Stimulated activated CD8-positive, alpha-beta memory T cell treated with anti-CD3 and anti-CD28 coated beads, Interleukin-12 subunit alpha, Interleukin-12 subunit beta, amount 100 ng/mL, for 1 hour (primary cell): ENCODE data around the gene AEBP1.
A peak's percentile ranks its signal among the peaks of the same experiment; 100 is the strongest.

ENCODE experiments used
- DNase-seq: peaks from one replicate; pipeline ENCODE4 v3.0.0-alpha.2; 2020; ENCODE audit warnings: low read depth

Gene AEBP1

DNA sequence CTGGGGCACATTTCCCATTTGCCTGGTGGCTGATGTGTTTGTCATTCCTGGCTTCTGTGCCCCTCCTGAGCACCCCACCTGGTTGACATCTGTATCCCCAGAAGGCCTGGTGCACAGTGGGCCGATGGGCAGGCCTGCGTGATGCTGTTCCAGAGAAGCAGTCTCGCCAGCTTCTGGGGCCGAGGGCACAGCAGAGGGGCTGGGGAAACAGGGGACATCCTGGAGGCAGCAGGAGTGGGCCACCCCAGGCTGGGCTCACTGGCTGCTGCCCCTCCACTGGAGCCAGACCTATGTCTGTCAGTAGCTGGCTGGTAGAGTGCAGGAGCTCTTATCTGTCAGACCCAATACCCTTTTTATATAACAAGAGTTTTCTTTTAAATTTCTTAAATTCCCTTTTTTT is 37.9 kb downstream of the AEBP1 start:
- DNase-seq, result no peak

DNA sequence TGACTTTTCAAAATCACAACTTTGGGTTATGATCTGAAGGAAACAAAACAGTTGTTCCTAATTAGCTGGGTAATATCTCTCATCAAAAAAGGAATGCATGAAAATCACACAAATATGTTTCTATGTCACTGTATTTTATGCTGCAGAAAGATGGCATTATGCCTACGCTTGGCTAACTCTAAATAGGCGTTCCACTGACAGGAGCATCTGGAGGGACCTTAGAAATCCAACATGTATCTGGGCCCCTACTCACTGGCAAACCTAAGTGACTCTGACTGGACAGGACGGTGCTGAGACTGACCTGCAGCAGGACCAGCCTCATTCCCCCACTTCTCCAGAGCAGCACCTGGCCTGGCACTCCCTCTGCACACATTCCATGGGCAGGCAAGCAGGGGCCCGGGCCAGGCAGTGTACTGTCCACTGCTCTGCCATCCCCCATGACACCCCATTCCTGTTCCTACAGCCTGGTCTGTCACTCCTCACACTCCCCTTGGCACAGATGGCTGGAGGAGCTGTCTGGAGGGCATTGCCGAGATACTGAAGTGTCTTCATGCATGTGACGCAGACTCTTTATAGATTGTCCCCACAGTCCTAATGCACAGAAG is 39.6 kb downstream of the AEBP1 start:
- no peak for DNase-seq

DNA sequence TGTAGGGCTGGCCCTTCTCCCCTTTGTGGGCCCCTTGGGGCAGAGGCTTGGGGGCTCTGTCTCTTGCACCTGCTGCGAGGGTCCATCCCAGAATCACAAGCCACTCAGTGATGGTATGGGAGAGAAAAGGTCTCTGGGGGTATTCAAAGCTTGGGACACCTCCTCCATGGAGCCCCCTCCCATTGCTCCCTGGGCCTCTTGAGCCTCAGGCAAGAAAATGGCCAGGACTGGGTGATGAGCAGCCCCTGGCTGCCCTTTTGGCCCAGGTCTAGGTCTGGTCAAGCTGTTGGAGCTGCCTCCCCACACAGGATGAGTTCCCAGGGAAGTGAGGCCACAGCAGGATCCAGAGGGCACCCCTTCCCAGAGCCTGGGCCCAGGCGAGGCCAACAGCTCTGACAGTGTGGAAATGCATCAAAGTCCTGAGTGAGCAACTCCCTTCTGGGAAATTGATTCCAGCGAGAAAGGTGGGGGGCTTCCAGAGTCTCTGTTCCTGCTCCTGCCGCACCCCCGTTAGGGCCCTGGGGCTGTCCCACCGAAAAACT is 40.4 kb downstream of the AEBP1 start:
- DNase-seq, result no peak

DNA sequence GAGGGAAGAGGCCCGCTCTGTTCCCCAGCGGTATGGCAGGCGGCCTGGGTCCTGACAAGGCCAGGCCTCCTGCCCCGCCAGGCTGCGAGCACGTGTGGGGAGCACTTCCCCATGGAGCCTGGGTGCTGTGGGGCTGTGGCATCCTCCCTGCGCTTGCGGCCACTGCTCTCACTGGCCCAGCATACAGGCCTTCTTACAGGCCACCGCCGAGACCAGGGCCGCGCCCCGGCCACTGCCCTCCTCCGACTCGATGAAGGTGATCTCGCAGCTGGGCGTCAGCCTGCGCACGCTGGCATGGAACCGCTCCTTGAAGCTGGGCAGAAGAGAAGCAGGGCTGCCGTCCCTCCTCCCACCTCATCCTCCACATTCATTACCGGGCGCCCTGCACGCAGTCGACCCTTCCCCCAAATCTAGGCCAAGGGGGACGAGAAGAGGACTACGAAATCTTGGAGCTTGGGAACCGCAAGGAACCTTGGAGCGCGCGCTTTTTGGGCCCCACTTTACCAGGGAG is 40.9 kb downstream of the AEBP1 start:
- no peak for DNase-seq

DNA sequence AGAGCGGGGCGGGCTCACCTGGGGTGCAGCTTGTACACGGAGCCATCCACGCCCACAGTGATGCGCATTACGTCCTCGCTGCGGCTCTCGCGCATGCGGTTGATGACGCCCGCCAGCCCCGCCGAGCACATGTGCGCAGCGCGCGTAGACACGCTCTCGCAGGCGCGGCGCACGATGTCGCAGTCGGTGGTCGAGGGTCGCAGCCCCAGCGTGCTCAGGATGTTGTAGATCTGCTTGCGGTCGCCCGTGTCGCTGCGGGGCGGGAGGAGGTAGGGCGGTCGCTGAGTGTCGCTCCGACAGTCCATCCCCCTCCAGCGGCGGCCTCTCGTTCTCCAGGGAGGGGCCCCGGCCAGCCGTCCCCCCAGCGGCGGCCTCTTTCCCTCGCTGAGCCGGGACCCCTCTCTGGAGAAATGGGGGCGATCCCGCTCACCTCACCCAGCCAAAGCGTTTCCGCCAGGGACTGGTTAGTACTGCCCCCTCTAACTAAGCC is 41.4 kb downstream of the AEBP1 start:
- DNase-seq, result peak; percentile 27

DNA sequence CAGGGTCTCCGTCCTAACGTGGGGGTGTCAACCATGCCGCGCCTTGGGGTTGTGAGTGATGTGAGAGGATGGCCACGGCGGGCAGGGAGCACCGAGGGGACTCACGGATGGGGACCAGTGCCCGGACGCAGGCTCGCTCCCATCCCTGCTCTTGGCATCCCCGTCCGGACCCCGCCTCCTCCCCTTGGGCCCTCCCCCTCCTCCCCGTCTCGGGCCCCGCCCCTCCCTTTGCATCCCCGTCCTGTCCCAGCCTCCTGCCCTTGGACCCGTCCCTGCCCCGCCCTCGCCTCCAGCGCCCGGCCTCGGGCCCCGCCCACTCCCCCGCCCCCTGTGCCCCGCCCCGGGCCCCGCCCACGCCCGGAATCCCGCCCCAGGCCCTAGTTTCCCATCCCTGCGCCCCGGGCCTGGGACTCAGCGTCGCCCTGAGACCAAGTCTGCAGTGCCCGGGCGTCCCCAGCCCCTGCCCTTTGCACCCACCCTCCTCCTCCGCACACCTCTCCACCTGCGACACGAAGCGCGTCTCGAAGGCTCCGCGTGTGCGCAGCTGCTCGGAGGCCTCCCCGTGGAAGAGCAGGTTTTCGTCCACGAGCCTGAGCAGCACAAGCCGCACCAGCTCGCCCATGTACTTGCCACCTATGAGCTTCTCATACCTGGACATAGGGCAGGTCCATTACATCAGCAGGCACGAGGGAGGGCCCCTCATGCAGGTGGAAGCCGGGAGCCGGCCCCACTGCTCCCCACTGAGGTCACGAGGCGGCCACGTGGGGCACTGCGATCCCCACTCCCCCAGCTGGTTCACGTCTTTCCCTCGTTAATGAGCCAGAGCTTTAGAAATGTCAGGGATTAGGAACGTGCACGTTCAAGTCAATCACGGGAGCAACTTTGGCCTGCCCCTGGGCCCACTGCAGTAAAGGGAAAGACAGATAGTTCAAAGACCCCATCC is 42.1 kb downstream of the AEBP1 start:
- peak; percentile 13 for DNase-seq

DNA sequence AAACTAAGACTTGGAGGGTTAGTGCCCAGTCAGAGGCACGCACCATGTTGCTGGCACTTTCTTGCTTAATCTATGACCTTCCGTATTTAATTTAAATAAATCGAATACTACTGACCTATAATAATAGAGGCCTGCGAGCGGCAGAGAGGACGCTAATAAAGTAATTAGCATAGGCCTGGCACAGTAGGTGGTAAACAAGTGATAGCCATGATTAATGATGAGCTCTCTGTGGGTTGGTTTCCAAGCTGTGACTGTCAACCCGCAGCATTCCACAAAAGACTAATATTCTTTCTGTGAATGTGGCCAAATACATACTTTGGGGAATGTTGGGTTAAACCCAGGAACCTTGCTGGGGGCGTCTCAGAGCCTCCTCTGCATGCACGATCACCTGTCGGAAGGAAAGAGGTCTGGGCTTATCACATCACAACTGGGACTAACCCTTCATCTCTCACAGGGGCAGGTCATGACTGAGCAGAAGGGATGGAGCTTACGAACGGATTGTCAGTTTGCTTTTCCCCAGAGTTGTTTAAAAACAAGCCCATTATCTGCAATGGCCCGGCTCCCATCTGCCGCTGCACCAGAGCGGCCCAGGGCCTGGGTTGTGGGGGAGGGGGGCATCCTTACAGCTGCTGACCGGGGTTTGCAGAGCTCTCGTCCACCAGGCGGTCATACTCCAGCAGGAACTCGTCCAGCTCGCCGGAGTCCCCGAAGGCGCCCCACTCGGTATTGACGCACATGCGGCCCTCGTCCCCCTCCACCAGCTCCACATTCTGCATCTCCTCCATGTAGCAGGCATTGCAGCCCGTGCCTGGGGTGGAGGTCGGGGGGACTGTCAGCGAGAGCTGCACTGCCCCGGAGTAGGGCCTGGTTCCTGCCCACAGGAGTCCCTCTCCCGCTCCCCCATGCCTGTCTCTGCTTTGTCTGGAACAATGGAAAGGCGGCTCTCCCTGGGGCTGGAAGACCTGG is 43.2 kb downstream of the AEBP1 start:
- DNase-seq, result no peak

DNA sequence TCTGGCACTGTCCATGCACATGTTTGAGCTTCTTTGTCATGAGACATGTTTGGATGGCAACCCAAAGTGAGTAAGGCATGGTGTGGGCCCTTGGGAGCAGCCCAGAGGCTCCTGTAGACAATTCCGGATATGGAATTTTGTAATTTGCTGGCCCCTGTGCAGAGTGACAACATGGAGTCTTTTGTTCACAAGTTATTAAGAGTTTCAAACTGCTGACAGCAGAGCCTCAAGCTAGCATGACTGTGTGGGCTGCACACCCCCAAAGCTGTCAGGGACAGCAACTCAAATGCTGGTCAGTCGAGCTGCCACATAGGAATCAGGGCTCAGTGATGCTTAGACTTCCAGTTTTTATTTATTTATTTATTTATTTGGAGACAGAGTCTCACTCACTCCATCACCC is 44.0 kb downstream of the AEBP1 start:
- DNase-seq, result no peak

DNA sequence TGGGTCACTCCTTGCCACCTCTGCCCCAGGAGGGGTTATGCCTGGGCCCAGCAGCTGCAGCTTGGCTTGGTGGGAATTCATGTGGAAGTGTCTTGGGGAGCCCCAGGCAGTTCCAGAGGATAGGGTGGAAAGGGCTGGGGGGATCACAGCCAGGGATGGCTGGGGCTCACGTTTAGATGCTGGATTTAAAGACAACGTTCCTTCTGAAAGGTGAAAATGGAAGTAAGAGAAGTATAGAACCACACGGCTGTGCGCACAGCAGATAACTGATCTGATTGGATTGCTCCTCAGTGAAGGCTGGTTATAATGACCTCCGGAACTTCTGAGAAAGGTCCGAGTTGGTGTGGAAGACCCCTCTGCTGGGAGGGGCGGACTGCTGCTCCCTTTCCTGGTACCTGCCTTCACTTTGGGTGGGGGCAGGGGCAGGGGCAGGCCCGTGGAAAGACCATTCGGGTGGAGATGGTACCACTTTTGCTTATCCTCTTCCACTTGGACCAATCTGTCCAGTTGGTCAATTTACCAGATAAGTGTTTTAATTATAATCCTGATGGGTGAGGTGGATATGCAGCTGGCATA is 44.9 kb downstream of the AEBP1 start:
- no peak for DNase-seq

DNA sequence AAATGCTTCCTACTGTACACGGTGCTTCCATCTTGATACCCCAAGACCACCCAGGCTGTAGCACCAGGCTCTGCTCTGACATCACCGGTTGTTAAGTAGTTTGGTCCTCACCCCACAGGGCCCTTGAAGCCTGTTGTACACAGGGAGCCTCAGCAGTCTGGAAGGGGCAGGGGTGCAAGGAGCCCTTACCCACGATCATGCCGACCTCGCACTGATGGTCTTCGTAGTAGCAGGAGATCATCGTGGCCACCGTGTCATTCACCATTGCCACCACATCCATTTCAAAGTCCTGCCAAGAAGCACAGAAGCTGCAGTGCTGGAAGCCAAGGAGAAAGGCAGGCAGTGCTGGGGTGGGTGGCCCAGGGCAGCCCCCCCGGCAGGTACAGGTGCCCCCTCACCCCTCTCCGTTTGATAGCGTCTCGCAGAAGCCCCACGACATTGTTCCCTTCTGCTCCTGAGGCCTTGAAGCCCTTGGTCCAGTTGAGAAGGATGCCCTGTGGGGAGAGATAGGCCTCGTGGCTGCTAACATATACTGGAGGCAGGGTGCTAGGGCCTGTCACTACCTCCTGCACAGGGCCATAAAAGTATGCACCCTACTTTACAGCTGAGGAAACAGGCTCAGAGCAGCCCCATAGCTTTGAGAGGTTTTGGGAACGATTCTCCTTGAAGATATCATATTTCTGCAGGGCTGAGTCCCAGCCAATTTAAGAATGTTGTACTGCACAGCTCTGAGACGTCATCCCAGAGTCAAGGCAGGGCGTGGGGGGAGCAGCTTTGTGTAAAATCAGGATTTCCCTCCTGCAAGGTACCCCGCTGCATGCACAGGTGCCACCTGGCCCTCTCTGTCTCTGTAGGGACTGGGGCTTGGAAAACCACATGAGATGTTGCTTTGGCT is 45.7 kb downstream of the AEBP1 start:
- no peak for DNase-seq

DNA sequence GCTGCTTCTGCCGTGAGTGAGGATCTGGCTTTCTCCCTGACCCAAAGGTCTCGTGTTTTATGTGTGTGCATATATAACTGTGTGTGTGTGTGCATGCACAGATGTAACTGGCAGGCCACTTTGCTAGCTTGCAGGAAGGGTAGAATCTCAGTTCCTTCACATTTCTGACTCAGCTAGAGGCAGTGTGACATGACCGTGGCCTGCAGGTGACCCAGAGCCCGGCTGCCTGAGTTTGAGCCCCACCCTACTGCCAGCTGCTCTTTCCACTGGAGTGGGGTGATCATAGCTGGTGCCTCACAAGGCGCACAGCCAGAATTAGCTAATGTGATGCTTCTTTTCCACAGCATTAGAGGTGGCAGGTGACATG is 46.3 kb downstream of the AEBP1 start:
- DNase-seq, result no peak

DNA sequence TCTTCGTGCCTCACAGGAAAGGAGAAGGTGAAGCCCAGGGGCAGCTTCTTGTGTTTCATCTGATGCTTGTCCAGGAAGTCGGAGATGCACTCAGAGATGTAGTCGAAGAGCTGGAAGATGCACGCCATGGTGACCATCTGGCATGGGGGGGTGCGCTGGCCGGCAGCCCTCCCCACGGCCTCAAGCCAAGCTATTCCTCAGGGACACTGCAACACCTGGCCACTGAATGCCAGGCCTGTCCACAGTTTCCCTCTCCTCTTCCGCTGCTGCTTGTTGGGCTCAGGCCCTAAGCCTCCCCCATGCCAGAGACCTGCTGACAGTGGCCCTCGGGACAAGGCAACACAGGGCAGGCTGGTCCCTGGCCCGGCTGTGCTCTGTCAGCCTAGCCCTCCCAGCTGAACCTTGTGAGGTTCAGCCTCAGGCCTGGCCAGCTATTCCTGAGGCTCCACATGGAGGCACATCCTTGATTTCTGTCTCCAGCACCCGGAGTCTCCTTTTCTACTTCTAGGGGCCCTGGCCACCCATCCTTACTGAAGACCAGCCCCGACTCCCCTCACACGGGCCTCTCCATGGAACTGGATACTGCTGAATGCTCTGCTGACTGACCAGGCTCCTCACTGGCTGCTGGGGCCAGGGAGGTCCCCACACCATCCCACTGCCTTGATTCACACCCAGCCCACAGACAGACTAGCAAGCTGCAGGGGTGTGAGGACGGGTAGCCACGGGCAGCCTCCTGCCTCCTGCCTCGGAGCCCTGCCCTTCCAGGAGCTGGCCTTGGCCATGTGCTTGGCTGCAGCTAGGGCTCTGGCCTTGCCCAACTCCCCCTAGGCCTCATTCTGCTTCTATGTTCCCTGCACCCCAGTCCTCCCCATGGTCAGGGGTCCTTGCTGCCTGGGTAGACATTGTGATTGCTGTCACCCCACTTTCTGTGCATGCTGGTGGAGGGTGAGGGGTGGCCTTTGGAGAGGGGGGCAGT is 47.1 kb downstream of the AEBP1 start:
- no peak for DNase-seq

DNA sequence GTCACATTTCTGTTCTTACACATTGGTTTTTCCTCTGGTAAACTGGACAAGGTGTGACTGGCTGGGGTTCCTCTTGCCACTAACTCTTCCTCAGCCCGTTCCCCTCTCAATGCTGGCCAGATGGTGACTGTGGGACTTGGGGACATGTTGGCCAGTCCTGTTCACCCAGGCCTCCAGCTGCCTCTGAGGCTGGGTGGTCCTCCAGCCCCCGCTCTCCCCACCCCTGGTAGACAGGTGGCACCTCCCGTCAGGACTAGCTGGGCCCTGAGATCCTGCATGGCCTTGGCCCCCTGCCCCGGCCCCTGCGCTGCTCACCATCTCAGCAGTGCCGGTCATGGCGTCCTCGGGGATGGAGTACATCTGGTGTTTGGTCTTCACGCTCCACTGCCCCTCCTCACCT is 47.8 kb downstream of the AEBP1 start:
- no peak for DNase-seq

DNA sequence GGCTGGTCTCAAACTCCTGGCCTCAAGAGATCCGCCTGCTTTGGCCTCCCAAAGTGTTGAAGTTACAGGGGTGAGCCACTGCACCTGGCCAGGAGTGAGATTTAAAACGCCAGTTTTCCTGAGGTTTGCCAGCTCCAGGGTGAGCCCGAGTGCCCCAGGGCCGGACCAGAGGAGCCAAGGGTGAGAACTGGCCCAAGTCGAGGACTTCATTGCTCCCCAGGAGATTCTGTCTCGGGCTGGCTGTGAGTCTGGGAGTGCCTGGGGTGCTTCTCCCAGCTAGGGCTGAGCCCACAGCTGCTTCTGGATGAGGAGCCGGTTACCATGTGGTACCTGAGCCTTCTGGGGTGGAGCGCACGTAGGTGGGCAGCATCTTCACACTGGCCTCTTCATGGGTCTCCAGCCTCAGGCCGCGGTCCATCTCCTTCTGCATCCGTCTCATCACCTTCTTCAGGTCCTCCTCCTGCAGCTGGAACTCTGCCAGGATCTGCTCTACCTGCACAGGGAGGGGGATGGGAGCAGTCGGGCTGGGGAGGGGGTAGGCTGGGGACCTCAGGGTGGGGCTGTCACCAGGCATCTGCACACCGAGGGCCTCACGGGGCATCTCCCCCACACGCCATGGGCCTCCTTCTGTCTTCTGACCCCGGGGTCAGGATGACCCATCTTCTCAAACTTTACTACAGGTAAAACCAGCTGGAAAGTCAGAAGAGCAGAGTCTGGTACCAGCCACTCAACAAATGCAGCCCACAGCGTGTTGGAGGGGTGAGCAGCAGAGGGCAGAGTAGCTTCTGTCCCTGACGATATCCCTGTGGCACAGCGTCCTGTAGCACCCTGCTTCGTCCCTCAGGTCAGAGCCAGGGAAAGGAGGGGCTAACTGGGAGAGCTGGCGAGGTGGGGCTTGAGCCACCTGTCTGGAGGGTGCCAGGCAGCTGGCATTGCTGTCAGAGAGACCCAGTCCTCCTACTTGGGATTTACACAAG is 49.1 kb downstream of the AEBP1 start:
- no peak for DNase-seq

DNA sequence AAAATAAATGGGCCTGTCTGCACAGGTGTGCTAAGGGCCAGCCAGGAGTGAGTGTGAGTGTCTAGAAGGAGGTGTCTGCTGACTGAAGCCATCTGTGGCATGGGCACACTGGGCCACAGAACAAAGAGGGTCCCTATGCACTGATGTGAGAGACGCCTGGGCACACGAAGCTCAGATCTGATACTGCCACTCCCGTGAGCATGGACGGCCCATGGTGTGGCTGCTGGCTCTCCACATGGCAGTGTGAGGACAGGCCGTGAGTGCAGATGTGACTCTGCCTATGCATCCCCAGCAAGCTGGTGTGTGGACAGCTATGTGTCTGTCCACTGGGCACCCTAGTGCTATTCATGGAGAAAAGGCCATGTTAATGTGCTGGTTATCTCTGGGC is 49.8 kb downstream of the AEBP1 start:
- no peak for DNase-seq

DNA sequence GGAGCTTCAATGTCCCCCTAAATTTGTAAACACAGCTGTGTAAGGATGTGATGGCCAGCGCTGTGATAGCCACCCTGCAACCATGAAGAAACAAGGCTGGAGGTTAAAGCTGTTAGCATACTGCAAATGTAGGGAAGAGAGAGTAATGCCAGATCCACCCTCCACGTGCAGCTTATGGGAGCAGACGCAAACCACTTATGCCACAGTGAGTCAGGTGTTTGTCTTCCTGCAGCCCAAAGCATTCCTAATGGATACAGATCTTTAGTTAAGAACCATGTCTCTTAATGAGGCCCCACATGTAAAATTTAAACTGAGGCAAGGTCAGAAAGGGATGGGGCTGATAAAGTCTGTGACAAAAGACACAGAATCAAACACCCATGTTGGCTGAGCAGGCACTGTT is 50.6 kb downstream of the AEBP1 start:
- DNase-seq, result no peak

DNA sequence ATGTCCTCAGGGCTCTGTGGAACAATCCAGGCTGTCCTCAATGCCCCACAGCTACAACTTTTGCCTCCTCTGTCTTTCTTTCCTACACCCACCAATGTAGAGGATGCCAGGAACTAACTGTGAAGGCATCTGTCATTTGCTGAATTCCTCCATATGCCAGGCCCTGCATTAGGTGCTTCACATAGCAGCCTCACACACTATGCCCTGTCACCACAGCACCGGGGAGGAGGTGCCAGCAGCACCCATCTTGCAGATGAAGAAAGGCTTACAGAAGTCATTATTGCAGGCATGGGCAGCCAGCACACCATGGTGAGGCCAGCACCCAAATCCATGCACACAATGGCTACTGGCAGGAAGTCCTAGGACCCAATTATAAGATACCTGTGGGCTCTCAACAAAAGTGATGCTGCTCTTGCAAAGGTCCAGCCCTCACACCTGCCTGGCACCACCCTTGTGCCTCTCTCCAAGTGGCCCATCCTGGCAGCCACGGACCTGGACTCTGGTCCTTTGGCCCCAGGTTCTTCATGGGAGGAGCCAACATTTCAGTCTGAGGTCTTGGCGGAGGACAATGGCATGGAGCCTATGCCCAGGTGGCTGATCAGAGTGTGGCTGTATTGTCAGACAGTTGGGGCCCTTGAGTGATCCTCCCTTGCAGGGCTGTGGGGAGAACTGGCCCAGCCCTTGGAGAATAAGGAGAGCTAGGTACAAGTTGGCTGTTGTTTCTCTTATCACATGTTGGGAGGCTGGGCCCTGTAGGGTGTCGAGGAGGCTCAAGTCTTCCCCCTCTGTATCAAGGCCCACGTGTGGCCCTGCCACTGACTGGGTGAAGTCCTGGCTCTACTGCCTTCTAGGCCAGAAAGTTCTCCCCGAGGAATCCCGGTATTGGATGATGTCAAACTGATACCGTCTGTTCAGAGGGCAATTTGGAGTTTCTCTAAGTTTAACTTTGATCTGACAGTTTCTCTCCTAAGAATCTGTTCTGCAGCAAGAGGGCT is 51.3 kb downstream of the AEBP1 start:
- no peak for DNase-seq
